ENCODE measurements around the gene SLC9A1. TPM values are rescaled to one million over a fixed set of nuclear protein-coding genes. Genes with fewer than 3 reads are reported as not detected.

The SLC9A1 gene
- total RNA-seq, 3 donors from 2014 or later = 6.1 to 14.2 (median 13.8) TPM

DNA sequence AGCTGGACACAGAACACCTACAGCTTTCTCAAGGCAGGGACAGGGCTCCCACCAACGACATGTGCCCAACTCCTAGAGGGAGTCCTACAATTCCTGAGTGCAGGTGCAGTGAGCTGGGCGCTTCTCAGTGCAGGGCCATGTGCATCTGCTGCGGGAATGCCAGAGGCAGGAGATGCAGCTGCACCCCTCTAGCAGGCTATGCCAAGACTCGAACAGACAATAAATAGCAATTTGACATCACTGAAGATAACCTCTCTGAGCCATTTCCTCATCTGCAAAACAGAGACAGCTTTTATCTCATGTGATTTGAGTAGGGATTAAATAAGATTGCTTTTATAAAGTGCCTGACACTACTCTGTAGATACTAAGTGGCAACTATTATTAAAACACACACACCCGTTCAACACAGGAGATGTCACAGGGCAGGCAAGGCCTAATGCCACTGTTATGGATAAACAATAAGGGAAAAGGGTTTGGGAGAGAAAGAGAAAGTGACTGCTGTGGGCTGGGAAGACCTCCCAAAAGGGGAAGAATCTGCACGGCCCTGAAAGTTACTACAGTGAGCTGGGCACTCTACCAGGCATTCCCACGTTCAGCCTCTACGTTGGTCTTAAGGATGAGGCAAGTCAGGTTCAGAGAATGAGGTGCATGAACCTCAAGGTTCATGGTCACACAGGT is 5.7 kb downstream of the SLC9A1 start:
- DNase-seq (ENCODE audit: low spot score in 2 of 2) = no peak
- TF ChIP-seq POLR2A (IDR thresholded peaks at IDR 0.05) = no peak
- TF ChIP-seq, protein P1, sequence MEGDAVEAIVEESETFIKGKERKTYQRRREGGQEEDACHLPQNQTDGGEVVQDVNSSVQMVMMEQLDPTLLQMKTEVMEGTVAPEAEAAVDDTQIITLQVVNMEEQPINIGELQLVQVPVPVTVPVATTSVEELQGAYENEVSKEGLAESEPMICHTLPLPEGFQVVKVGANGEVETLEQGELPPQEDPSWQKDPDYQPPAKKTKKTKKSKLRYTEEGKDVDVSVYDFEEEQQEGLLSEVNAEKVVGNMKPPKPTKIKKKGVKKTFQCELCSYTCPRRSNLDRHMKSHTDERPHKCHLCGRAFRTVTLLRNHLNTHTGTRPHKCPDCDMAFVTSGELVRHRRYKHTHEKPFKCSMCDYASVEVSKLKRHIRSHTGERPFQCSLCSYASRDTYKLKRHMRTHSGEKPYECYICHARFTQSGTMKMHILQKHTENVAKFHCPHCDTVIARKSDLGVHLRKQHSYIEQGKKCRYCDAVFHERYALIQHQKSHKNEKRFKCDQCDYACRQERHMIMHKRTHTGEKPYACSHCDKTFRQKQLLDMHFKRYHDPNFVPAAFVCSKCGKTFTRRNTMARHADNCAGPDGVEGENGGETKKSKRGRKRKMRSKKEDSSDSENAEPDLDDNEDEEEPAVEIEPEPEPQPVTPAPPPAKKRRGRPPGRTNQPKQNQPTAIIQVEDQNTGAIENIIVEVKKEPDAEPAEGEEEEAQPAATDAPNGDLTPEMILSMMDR (IDR thresholded peaks at IDR 0.05) = no peak
- no peak for TF ChIP-seq POLR2AphosphoS5 (IDR thresholded peaks at IDR 0.05)

DNA sequence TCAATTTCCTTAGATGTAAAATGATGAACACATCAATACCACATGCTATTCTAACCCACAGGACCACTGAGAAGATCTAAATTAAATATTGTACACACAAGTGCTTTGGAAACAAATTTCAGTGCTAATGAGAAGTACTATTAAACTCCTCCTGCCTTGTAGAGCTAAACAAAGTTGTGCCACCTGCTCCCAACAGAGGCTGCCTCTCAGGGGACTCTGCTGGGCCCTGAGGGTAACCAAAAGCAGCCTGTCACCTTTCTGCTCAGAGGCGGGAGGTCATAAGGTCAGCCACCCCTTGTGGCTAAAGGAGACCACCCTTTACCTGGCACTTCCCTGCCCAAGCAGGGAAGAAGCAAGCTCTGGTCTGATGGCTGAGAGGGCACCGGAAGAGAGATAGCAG is 6.3 kb downstream of the SLC9A1 start:
- no peaks in the 10 kb centered on the region for H3K27me3 ChIP-seq
- TF ChIP-seq, protein P1 (IDR thresholded peaks at IDR 0.05) = no peak
- no peak for TF ChIP-seq POLR2AphosphoS5 (IDR thresholded peaks at IDR 0.05)
- TF ChIP-seq POLR2A (IDR thresholded peaks at IDR 0.05) = no peak
- H3K4me1 ChIP-seq = peaks cover 10 to 48% of the 10 kb centered on the region in 2 donors
- no peak overlapping the region for H3K4me3 ChIP-seq
- DNase-seq (ENCODE audit: low spot score in 2 of 2) = no peak
- intact Hi-C loops (cut with DNase I; ENCODE audit: low total_unique reads) = no loop called here
- no peaks in the 10 kb centered on the region for H3K9me3 ChIP-seq
- H3K27ac ChIP-seq = peak overlapping the region; percentile 31 to 80
- no peaks in the 10 kb centered on the region for H3K36me3 ChIP-seq

More for the DNA sequence above, 5.7 kb downstream of the SLC9A1 start:
- peak overlapping the region; percentile 80 to 97 for H3K27ac ChIP-seq
- H3K4me3 ChIP-seq = no peak overlapping the region
- H3K27me3 ChIP-seq = no peaks in the 10 kb centered on the region
- intact Hi-C loops (cut with DNase I; ENCODE audit: low total_unique reads) = no loop called here
- no peaks in the 10 kb centered on the region for H3K9me3 ChIP-seq
- H3K4me1 ChIP-seq = peaks cover 10 to 49% of the 10 kb centered on the region in 2 donors
- H3K36me3 ChIP-seq = no peaks in the 10 kb centered on the region

DNA sequence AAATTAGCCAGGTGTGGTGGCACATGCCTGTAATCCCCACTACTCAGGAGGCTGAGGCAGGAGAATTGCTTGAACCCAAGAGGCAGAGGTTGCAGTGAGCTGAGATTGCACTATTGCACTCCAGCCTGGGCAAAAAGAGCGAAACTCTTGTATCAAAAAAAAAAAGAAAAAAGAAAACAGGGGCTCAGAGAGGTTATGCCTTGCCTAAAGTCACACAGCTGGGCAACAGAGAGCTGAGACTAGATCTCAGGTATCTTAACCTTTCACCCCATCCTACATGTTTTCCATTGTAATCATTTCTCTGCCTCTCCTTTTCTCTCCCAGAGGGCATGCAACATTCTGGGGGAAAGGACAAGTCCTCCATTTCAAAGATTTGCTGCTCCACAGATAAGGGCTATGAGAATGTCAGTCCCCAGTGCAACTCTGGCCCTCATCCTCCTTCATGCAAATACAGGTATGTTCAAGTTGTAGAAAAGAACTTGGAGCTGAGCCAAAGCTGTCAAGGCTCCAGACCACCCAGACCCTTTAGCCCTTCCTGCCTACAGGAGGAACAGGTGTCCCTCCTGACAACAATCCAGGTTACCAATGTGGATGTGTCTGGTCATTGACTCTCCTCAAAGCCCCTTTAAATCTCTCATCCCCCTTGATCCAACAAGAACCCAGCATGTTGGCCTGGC is 6.9 kb downstream of the SLC9A1 start:
- H3K27me3 ChIP-seq = no peaks in the 10 kb centered on the region
- no peak overlapping the region for H3K4me3 ChIP-seq
- no peak for DNase-seq (ENCODE audit: low spot score in 2 of 2)
- H3K9me3 ChIP-seq = no peaks in the 10 kb centered on the region
- H3K4me1 ChIP-seq = peaks cover 10 to 49% of the 10 kb centered on the region in 2 donors
- intact Hi-C loops (cut with DNase I; ENCODE audit: low total_unique reads) = no loop called here
- H3K36me3 ChIP-seq = no peaks in the 10 kb centered on the region
- H3K27ac ChIP-seq = peak overlapping the region in 1 of 2 donors; percentile 31
- TF ChIP-seq POLR2A (IDR thresholded peaks at IDR 0.05) (no peak), POLR2AphosphoS5 (IDR thresholded peaks at IDR 0.05) (no peak)
- TF ChIP-seq, protein P1 (IDR thresholded peaks at IDR 0.05) = no peak

DNA sequence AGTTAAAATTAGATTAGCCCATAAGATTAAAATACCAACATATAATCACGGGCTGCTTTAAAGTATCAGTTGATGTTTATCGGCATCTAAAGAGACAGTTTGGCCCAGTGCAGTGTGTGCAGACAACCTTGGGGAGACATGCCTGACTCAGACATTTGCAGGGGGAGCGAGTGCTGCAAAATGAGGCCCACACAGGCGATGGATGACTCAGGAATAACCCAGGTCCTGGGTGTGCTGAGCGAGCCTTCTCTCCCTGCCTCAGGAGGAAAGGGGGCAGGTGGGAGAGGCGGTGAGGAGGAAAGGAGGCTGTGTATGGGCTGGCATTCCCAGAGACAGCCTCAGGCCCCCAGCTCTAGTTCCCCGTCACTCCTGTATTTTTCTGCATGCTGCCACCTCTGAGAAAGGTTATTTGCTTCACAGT is 9.0 kb downstream of the SLC9A1 start:
- DNase-seq (ENCODE audit: low spot score in 2 of 2) = peak in 1 of 2 donors; percentile 62
- no peak for TF ChIP-seq POLR2AphosphoS5 (IDR thresholded peaks at IDR 0.05)
- no peak for TF ChIP-seq POLR2A (IDR thresholded peaks at IDR 0.05)
- TF ChIP-seq, protein P1 (IDR thresholded peaks at IDR 0.05) = no peak
- intact Hi-C loops (cut with DNase I; ENCODE audit: low total_unique reads) = no loop called here
- Histone ChIP-seq H3K27me3 (no peaks in the 10 kb centered on the region), H3K4me3 (no peak overlapping the region), H3K36me3 (no peaks in the 10 kb centered on the region), H3K4me1 (peaks cover 14 to 56% of the 10 kb centered on the region in 2 donors), H3K27ac (peak overlapping the region; percentile 75 to 77), H3K9me3 (no peaks in the 10 kb centered on the region)

All from breast epithelium (tissue), 4 donors.